Measurements from ENCODE around the gene ENG. TPM values are rescaled to one million over a fixed set of nuclear protein-coding genes. Genes with fewer than 3 reads are reported as not detected.

The ENG gene
- total RNA-seq, 4 donors from 2014 or later = 37.9 to 153 (median 50.8) TPM

DNA sequence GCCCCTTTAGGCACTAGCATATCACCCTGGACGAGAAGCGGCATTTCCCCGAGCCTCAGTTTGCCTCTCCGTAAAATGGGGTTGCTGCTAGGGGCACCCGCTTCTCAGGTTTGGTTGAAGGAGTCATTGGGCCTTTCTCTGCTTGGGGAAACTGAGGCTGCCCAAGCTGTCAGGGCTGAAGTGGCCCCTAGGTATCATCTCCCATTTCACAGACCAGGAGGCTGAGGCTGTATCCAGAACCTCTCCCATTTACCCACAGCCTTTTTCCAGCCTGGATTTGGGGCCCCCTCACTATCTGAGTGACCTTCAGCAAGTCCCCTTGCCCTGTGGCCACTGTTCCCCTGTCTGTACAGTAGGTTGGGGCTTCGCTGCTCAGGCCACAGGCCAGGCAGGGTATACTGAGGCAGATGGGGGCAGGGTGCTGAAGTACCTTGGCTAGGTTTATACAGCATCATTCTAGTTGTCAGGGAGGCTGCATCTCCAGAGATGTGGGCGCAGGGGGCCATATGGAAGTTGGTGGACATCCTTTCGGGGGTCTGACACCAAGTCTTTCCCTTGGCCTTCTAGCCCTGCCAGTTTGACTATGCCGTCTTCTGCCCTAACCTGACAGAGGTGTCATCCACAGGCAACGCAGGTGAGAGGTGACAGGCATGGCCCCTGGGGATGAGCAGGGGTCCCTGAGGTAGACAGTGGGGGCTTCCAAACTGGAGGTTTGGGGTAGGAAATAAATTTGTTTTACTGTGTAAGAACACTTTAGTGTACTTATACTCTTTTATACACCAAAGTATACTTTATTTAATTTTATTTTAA lies 43.9 kb downstream of the ENG start:
- TF ChIP-seq, protein P1, sequence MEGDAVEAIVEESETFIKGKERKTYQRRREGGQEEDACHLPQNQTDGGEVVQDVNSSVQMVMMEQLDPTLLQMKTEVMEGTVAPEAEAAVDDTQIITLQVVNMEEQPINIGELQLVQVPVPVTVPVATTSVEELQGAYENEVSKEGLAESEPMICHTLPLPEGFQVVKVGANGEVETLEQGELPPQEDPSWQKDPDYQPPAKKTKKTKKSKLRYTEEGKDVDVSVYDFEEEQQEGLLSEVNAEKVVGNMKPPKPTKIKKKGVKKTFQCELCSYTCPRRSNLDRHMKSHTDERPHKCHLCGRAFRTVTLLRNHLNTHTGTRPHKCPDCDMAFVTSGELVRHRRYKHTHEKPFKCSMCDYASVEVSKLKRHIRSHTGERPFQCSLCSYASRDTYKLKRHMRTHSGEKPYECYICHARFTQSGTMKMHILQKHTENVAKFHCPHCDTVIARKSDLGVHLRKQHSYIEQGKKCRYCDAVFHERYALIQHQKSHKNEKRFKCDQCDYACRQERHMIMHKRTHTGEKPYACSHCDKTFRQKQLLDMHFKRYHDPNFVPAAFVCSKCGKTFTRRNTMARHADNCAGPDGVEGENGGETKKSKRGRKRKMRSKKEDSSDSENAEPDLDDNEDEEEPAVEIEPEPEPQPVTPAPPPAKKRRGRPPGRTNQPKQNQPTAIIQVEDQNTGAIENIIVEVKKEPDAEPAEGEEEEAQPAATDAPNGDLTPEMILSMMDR (IDR thresholded peaks at IDR 0.05; ENCODE audit: low read depth) = no peak

DNA sequence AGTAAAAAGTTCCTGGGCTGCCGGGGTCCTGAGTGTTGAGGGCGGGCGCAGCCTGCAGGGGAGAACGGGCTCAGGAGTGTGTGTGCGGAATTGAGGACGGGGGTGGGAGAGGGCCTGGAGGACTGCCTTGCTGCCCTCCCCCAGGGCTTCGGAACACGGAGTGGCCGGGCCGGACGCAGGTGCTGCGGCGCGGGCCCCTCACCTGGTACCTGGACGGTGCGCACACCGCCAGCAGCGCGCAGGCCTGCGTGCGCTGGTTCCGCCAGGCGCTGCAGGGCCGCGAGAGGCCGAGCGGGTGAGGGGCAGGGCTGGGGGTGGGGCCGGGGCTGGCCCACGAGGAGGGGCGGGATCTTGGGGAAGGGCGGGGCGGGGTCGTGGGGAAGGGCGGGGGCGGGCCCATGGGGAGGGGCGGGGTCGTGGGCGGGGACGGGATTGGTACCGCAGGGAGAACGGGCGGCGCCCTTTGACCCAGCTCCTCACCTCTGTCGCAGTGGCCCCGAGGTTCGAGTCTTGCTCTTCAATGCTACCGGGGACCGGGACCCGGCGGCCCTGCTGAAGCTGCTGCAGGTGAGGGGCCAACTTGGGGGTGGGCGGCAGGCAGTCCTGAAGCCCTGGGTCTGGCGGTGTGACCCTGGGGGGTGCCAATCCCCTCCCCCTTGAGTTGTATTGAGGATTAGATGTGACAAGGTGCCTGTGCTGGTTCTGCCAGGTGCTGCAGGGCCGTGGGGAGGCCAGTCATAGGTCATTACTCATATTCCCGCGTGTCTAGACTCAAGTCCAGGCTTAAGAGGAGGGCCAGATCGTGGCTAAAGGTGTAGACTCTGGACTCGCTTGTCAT lies 44.7 kb downstream of the ENG start:
- TF ChIP-seq, protein P1 (IDR thresholded peaks at IDR 0.05; ENCODE audit: low read depth) = no peak

DNA sequence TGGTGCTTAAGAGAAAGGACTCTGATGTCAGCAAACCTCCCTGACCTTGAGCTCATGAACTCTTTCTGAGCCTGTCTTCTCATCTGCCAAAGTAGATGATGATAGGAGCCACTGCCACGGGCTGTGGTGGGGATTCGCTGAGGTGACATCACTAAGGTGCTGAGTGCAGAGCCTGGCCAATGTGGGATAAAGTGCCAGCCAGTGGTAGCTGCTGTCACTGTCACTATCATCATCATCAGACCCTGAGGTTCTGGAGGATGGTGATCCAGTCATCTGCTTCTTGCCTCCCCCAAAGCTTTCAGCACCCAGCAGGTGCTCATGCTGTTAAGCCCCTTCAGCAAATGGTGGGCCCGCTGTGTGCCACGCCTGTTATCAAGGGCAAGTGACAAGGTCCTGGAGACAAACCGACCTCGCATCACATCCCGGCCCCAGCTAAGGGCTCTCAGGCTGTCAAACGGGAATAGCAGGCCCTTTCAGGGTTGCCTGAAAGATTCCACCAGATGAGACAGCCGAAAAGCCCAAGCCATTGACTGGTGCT lies 45.4 kb downstream of the ENG start:
- TF ChIP-seq, protein P1 (IDR thresholded peaks at IDR 0.05; ENCODE audit: low read depth) = no peak

DNA sequence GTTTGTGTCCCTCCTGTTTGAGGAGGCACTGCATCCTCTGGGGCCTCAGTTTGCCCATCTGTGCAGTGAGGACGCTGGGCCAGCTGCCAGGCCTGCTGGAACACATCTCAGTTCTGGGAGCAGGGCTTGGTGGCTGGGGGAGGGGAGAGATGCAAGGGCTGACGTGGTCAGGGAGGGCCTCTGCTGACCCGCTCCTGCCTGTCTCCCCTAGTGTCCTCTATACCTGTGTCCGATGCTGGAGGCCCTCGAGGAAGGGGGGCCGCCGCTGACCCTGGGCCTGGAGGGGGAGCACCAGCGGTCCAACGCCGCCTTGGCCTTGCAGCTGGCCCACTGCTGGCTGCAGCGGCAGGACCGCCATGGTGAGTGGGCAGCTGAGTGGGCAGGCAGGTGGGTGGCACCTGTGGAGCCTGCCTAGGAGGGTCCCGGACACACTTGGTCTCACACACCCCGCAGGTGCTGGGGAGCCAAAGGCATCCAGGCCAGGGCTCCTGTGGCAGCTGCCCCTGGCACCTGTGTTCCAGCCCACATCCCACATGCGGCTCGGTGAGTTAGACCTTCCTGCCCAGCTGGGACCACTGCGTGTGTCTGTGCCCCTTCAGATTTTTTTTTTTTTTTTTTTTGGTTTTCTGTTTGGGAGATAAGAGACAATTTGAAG lies 46.0 kb downstream of the ENG start:
- TF ChIP-seq, protein P1 (IDR thresholded peaks at IDR 0.05; ENCODE audit: low read depth) = no peak

DNA sequence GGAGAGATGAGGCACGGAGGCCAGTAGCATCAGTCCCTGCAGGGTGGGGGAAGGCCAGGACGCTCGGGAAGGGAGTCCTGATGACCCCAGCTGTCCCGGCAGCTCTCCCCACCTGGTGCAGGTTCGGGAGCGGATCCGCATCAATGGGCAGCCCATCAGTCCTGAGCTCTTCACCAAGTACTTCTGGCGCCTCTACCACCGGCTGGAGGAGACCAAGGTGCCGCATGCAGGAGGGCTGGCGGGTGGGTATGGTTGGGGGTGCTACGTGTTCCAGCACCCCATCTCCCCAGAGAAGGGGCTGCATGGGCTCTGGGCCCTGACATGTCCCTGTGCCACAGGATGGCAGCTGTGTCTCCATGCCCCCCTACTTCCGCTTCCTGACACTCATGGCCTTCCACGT lies 47.6 kb downstream of the ENG start:
- TF ChIP-seq, protein P1 (IDR thresholded peaks at IDR 0.05; ENCODE audit: low read depth) = no peak

DNA sequence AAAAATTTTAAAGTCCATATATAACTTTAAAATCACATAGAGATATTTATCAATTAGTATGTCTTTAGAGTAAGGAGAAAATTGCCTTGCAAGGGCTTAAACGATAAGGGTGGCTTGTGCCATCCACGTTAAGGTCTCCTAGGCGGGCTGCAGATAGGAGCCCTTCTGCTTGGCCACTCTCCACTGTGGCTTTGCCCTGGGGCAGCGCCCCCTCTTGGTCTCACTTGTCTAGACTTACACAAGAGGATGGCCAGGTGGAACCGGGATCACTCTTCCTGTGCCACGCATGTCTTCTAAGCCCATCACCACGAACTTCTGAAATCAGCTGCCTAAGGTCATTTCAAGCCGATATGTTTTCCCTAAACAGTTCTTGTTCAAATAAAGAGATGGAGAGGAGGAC lies 48.8 kb downstream of the ENG start:
- TF ChIP-seq, protein P1 (IDR thresholded peaks at IDR 0.05; ENCODE audit: low read depth) = no peak

Measured in subcutaneous adipose tissue (tissue), 4 donors.